AG09319 (cell line): ENCODE results near the gene PLXND1.

ENCODE experiments used
- DNase-seq: peaks from one replicate; pipeline ENCODE4 v3.0.0-alpha.2; 2010; ENCODE audit warnings: low read depth; ENCODE audit errors: extremely low read depth
- TF ChIP-seq, protein P1 (sequence below): IDR thresholded peaks from 2 replicates; pipeline ENCODE4 v1.5.1; 2011; ENCODE audit warnings: low read depth, mild to moderate bottlenecking, inconsistent platforms, low read length, moderate library complexity

The PLXND1 gene

DNA sequence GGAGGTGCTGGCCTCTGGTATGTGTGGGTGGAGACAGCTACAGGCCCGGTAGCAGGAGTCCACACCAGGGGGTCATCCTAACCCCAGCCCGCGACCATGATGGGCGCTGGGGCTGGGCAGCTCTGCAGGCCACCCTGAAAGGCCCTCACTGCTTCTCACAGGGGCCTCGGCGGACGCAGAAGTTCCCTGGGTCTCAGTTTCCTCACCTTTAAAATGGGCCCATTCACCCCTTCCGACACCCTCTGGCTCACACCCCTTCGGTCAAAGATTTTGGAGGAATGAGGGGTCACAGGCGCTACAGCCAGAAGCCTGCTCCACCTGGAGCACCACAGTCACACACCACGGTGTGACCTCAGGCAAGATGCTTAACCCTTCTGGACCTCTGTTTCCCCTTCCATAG, 8.0 kb downstream of the PLXND1 start:
- TF ChIP-seq, protein P1, sequence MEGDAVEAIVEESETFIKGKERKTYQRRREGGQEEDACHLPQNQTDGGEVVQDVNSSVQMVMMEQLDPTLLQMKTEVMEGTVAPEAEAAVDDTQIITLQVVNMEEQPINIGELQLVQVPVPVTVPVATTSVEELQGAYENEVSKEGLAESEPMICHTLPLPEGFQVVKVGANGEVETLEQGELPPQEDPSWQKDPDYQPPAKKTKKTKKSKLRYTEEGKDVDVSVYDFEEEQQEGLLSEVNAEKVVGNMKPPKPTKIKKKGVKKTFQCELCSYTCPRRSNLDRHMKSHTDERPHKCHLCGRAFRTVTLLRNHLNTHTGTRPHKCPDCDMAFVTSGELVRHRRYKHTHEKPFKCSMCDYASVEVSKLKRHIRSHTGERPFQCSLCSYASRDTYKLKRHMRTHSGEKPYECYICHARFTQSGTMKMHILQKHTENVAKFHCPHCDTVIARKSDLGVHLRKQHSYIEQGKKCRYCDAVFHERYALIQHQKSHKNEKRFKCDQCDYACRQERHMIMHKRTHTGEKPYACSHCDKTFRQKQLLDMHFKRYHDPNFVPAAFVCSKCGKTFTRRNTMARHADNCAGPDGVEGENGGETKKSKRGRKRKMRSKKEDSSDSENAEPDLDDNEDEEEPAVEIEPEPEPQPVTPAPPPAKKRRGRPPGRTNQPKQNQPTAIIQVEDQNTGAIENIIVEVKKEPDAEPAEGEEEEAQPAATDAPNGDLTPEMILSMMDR, result no peak
- DNase-seq, result no peak

DNA sequence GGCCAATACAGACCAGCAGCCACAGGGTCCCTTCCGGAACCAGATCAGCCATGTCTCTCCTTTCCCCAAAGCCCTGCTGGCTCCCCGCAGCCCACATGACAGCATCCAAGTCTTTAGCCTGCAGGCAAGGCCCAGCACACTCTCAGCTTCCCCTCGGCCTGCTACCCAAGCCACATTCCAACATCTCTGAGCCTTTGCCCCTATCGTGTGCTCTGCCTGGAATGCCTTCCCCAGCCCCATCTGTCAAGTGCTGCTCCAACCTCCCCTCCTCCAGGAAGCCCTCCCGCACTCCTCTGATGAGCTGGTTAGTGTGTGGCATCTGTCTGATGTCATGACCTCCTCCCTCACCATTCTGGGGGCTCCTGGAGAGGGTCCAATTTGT, 8.5 kb downstream of the PLXND1 start:
- no peak for DNase-seq
- TF ChIP-seq, protein P1, result no peak

DNA sequence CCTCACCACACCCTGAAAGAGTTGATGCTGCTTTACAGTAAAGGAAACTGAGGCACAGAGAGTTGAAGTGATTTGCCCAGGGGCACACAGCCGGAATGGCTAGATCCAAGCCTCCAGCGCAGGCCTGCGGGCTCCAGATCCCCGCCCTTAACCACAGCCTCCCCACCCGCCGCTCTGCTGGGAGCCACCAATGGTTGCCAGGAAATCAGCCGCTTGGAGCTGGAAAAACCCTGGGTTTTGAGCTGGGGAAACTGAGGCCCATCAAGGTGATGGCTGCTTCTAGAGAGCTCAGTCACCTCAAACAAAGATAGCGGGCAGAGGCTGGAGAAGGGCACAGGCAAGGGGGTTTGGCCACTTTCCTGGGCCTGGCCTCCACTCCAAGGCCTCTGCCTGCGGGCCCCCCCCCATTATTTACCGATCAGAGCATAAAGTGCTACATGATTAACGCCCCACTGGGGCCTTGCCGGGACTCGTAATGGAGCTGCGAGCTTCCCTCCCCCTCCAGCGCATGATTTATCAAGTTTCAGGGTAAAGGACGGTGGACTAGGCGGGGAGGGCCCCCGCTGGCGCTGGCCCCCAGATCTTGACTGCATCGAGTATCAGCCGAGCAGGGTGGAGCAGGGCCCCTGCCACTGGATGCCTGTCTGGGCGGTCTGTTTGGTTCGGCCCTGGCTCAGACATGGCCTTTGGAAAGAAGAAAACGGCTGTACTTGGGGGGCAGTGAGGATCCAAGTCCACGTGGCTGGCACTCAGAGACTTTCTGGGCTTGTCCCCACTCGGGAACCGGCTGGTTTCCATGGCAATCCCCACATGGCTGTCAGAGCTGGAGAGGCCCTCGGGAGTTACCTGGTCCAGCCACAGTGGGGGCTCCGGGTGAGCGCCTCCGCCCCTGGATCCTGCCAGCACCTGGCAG, 9.1 kb downstream of the PLXND1 start:
- no peak for DNase-seq
- TF ChIP-seq, protein P1, result no peak

DNA sequence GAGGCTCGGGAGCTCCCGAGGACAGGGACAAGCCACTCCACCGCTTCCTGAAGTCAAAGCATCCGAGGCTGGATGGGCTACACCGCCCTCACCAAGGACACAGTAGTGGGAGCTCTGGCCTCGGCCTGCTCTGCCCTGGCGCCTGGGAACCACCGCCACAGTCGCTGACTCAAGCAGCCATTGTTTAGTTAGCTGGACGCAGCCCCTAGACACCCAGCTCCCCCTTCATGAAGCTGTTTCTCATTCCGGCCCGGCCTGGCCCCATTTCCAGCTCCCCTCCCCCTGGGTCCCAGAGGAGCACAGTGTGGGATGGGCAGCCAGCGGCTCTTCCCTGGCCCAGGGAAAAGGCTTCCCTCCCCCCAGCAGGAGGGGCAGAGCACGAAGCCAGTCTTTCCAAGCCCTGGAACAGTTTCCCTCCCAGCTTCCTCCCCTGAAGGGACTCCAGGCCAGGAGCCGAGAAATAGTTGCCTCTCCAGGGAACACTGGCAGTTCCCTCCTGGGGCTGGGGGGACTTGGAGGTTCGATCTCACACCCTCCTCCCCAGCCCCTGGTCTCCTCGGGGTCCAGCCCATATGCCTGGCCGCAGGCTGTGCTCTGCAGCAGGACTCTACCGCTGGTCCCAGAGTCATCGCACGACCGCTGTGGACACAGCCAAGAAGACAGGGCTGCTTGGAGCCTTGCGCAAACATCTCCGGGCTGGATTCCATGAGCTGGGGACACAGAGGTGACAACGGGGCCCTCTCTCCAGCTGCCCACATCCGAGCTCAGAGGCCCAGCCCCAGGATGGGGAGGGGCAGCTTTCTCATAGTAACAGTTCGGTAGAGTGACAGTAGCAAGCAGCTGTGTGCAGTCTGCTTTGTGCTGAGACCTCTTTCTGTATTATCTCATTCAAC, 10.0 kb downstream of the PLXND1 start:
- TF ChIP-seq, protein P1, result no peak; the same call in 1 of the 2 replicates
- DNase-seq, result peak; percentile 90

DNA sequence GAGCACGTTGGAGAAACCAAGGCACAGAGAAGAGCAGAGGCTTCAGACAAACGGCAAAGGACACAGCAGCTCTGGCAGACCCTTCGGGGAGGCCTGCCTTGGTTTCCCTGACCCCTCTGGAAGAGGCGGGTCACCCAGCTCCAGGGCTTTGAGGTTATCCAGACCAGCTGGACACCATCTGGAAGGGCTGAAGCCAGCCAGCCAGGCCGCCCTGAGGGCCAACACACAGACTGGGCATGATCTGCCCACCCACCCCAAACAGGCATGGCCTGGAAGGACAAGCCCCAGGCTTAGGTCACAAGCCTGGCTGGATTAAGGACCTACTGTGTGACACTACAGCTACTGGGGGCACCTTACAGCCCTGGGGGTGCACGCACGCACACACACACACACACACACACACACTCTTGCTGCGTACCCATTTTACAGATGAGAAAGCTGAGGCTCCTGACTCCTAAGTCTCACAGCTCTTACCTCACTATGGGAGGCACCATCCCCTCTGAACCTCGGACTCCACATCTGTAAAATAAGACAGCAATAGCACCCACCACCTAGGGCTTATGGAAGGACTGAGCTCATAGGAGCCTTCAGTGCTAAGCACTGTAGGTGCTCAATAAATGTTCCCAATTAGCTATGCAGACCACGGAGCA, 10.8 kb downstream of the PLXND1 start:
- TF ChIP-seq, protein P1, result no peak
- no peak for DNase-seq

DNA sequence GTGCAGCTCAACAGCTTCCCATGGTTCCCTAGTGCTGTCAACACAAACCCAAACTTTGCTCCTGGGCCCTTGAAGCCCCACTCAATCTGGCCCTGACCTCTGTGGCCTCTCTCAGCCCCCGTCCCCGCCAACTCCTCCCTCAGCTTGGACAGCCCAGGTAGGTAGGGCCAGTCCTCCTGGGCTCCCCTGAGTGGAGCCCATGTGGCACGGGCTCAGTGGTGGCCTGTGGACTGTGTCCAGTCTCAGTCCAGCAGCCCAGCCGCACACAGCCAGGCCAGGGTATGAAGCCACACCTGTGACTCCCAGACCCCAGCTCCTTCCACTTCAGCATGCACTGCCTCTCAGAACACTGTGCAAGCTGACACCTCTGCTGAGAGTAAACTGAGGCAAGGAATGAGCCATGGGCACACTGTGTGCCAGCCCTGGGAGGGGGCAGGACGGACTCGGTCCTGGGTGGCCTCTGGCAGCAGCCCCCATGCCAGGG, 11.5 kb downstream of the PLXND1 start:
- DNase-seq, result no peak
- TF ChIP-seq, protein P1, result no peak
